Upper lobe of left lung (tissue), 6 donors: ENCODE data around the gene EGFR. TPM values are rescaled to one million over a fixed set of nuclear protein-coding genes. Genes with fewer than 3 reads are reported as not detected.
A peak's percentile ranks its signal among the peaks of the same experiment; 100 is the strongest.

Experiments used
- ATAC-seq, 2 donors: fragments of 200-7000 bp; cut with Tn5 transposase; one replicate each; pipeline ENCODE4 v1.9.1; 2022; ENCODE audit warnings: mild to moderate bottlenecking in 2 of 2, moderate library complexity in 2 of 2; ENCODE audit not compliant: low FRiP score in 2 of 2
- DNase-seq, 2 donors: peaks; one replicate each; pipeline ENCODE4 v3.0.0-alpha.2; 2019 to 2020
- H3K27ac ChIP-seq, 4 donors: fragments of 200-600 bp; sonication (generic); one replicate each; pipeline ENCODE4 v1.5.1; 2016 to 2019
- H3K27me3 ChIP-seq, 4 donors: fragments of 200-600 bp; sonication (generic); one replicate each; pipeline ENCODE4 v1.5.1; 2017 to 2019
- H3K36me3 ChIP-seq, 4 donors: fragments of 200-600 bp; sonication (generic); one replicate each; pipeline ENCODE4 v1.5.1; 2016 to 2019
- H3K4me1 ChIP-seq, 4 donors: fragments of 200-600 bp; sonication (generic); one replicate each; pipeline ENCODE4 v1.5.1; 2018 to 2019
- H3K4me3 ChIP-seq, 4 donors: fragments of 200-600 bp; sonication (generic); one replicate each; pipeline ENCODE4 v1.5.1; 2017 to 2019; ENCODE audit warnings: mild to moderate bottlenecking in 2 of 4, moderate library complexity in 1 of 4
- H3K9me3 ChIP-seq, 4 donors: fragments of 200-600 bp; sonication (generic); one replicate each; pipeline ENCODE4 v1.5.1; 2018 to 2019
- CTCF ChIP-seq, 6 experiments: fragments of 450-650 bp in 4 of 6; fragments of 200-600 bp in 2 of 6; sonication (generic) in 2 of 6; IDR thresholded peaks; one replicate each; pipeline ENCODE4 v1.5.1; 2016 to 2019; ENCODE audit warnings: antibody characterized with exemption in 6 of 6
- EP300 ChIP-seq, 4 donors: sonication (generic); formaldehyde crosslinking; IDR thresholded peaks; one replicate each; pipeline ENCODE4 v1.5.1; 2017; ENCODE audit warnings: antibody characterized with exemption in 4 of 4, control low read depth in 2 of 4
- POLR2A ChIP-seq, 4 donors: fragments of 450-650 bp; IDR thresholded peaks; one replicate each; pipeline ENCODE4 v1.5.1; 2016 to 2017; ENCODE audit warnings: antibody characterized with exemption in 4 of 4, mild to moderate bottlenecking in 2 of 4
- POLR2AphosphoS5 ChIP-seq, 2 donors: sonication (generic); formaldehyde crosslinking; IDR thresholded peaks; one replicate each; pipeline ENCODE4 v1.5.1; 2017; ENCODE audit warnings: antibody characterized with exemption in 2 of 2
- WGBS, 2 donors: methylation state at CpG; one replicate each; pipeline ENCODE4 v1.1.5; 2017 to 2018; 5-methylcytosine and 5-hydroxymethylcytosine counted together
- total RNA-seq, 6 donors: library from RNA; depleted of rRNA in 4 of 6; stranded (reverse); fragments of >200 nt in 4 of 6; gene quantifications; one replicate each; pipeline versions ENCODE4 v1.1.0 to v1.2.1, GENCODE V29; 2016 to 2021
- donor health status: DM: no; HTN: no; CAD: no; lungs with moderate emphysema.
- donor health status: DM: no; HTN: yes; CAD: no; lungs with severe emphysema.

Gene EGFR
- total RNA-seq, 6 donors from 2014 or later: 58.7 to 110 (median 93.2) TPM

- H3K4me1 ChIP-seq: peaks cover 7 to 25% (median 13%) of the 10 kb centered on the region in 4 donors
- H3K27me3 ChIP-seq: no peaks in the 10 kb centered on the region
- H3K27ac ChIP-seq: peak overlapping the region in 3 of 4 donors; percentile 10 to 79 (median 57)
- DNase-seq: no peak
- no peaks in the 10 kb centered on the region for H3K9me3 ChIP-seq
- no peak for ATAC-seq
- 82% methylated on average over 5 to 7 of the region's 7 CpGs for WGBS, 2 donors
- no peak overlapping the region for H3K4me3 ChIP-seq
- H3K36me3 ChIP-seq: peaks cover 22 to 84% (median 51%) of the 10 kb centered on the region in 4 donors
- TF ChIP-seq POLR2A (IDR thresholded peaks at IDR 0.05) (no peak), POLR2AphosphoS5 (IDR thresholded peaks at IDR 0.05) (no peak), CTCF (IDR thresholded peaks at IDR 0.05) (no peak), EP300 (IDR thresholded peaks at IDR 0.05) (no peak)
Observed at GRCh38 chr7:55177068-55177530, 158.3 kb downstream of the EGFR start.

DNA sequence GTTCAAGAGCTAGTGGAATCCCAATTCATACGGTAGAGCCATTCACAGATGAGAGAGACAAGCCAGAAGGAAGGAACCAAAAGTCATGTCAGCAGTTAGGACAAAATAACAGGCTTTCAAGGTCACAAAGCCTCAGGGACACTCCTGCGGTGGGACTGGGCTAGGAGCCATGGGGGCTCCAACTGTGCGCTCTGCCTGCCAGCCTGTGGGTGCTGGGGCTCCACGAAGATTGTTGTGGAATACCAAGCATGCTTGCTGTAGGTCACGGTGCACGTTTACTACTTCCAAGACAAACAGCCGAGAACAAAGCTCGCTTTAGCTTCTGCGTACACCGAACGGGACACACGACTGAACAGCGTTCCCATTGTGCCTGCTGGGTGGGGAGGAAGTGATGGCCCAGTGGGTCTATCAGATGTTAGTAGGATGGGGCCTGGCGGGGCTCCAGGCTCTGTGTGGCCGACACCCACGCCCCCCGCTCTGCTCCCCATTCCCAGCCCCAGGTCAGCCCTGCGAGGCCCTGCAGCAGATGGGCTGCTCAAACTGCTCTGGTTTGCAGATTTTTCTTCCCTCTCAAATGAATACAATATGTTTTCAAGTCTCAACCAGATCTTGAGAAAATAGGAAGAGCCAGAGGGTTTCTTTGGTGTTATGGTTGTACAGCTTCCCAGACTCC, 158.9 kb downstream of the EGFR start:
- Histone ChIP-seq H3K4me1 (peaks cover 7 to 25% (median 13%) of the 10 kb centered on the region in 4 donors), H3K9me3 (no peaks in the 10 kb centered on the region), H3K4me3 (no peak overlapping the region), H3K27me3 (no peaks in the 10 kb centered on the region), H3K36me3 (peaks cover 25 to 84% (median 49%) of the 10 kb centered on the region in 4 donors), H3K27ac (peak overlapping the region in 3 of 4 donors; percentile 10 to 79 (median 57))
- peak in 1 of 2 donors; percentile 7 for ATAC-seq
- TF ChIP-seq CTCF (IDR thresholded peaks at IDR 0.05): no peak
- peak in 1 of 2 donors; percentile 35 for TF ChIP-seq POLR2AphosphoS5 (IDR thresholded peaks at IDR 0.05)
- TF ChIP-seq EP300 (IDR thresholded peaks at IDR 0.05): no peak
- no peak for TF ChIP-seq POLR2A (IDR thresholded peaks at IDR 0.05)
- DNase-seq: no peak
- 46 to 70% methylated on average over 15 to 18 of the region's 18 CpGs for WGBS, 2 donors

DNA sequence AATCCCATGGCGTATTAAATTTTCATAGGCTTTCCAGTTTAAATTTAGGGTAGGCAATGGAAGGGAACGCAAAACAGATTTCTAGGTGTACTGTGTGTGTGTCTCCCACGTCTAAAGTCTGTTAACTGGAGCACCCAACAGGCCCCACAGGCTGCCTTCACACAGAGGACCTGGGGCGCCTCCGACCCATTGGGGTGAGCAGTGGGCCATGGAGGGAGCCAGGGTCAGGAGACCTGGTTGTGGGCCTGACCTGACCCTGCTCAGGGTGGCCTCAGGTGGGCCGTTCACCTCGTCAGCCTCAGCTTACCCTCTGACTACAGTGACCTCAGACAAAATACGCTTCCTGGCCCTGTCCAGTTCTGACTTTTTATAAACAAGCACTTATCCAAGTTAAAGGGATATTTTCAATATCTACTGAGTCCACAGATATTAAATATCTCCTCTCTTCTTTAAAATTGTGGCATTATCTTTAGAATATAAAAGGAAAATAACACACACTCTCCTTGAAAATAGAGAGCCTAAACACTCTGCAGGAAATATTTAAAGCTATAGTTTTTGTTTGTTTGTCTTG, 159.6 kb downstream of the EGFR start:
- H3K4me3 ChIP-seq: no peak overlapping the region
- DNase-seq (no peak), ATAC-seq (no peak)
- H3K4me1 ChIP-seq: peaks cover 7 to 25% (median 13%) of the 10 kb centered on the region in 4 donors
- WGBS, 2 donors: 83 to 90% methylated on average over 7 to 8 of the region's 8 CpGs
- H3K27me3 ChIP-seq: no peaks in the 10 kb centered on the region
- TF ChIP-seq CTCF (IDR thresholded peaks at IDR 0.05) (no peak), EP300 (IDR thresholded peaks at IDR 0.05) (no peak), POLR2AphosphoS5 (IDR thresholded peaks at IDR 0.05) (no peak), POLR2A (IDR thresholded peaks at IDR 0.05) (no peak)
- peaks cover 25 to 84% (median 45%) of the 10 kb centered on the region in 4 donors for H3K36me3 ChIP-seq
- peak overlapping the region in 2 of 4 donors; percentile 57 to 79 for H3K27ac ChIP-seq
- H3K9me3 ChIP-seq: no peaks in the 10 kb centered on the region

GRCh38 chr7:55178863-55179773, 160.3 kb downstream of the EGFR start:
- H3K4me3 ChIP-seq: no peak overlapping the region
- WGBS, 2 donors: 70 to 77% methylated on average over 16 to 18 of the region's 18 CpGs
- no peaks in the 10 kb centered on the region for H3K9me3 ChIP-seq
- ATAC-seq (no peak), DNase-seq (no peak)
- peak overlapping the region in 2 of 4 donors; percentile 54 to 57 for H3K27ac ChIP-seq
- peaks cover 7 to 25% (median 13%) of the 10 kb centered on the region in 4 donors for H3K4me1 ChIP-seq
- no peak for TF ChIP-seq CTCF (IDR thresholded peaks at IDR 0.05)
- no peak for TF ChIP-seq POLR2AphosphoS5 (IDR thresholded peaks at IDR 0.05)
- TF ChIP-seq EP300 (IDR thresholded peaks at IDR 0.05): no peak
- no peak for TF ChIP-seq POLR2A (IDR thresholded peaks at IDR 0.05)
- no peaks in the 10 kb centered on the region for H3K27me3 ChIP-seq
- H3K36me3 ChIP-seq: peaks cover 25 to 84% (median 43%) of the 10 kb centered on the region in 4 donors
